HG03280 (cell line): ENCODE results near the gene MRPL20.
"Not testable (repeated sequence)": the region's sequence is repeated elsewhere in the genome, so short reads cannot be mapped to it uniquely, and the experiment has no call there.

Source experiments
- ATAC-seq: cut with Tn5 transposase; IDR thresholded peaks from one replicate; pipeline ENCODE4 v1.9.1; 2021; ENCODE audit warnings: mild to moderate bottlenecking, moderate library complexity; ENCODE audit not compliant: unreplicated experiment

The MRPL20 gene

DNA sequence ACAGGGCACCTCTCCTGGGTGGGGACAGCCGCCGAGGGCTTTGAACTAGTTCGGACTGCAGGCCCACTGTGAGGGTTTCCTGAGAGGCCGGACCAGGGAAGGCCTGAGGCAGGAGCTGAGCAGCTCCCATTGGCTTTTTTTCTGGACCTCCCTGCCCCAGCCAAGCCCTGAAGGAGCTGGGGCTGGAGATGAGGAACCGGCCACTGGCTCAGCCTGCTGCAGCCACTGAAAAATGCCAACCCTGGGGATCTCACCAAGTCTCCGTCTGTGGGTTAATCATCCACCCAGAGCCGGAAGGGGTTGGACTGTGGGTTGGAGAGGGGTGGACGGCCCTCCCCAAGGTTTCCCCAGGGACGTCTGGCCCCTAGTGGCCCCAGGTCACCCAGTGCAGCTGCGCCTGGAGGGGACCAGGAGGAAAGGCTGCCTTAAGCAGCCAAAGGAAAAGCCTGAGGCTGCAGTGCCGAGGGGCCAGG, 30.8 kb upstream of the MRPL20 start:
- ATAC-seq: no peak

GRCh38 chr1:1437033-1437903, 30.2 kb upstream of the MRPL20 start:
- ATAC-seq: no peak

- no peak for ATAC-seq
These were observed 29.5 kb upstream of the MRPL20 start for GRCh38 chr1:1436630-1437032.

GRCh38 chr1:1435911-1436629, 29.0 kb upstream of the MRPL20 start:
- no peak for ATAC-seq

GRCh38 chr1:1435106-1435903, 28.2 kb upstream of the MRPL20 start, which contains the start of gene VWA1:
VWA1 (plus strand) TSS chr1:1435690; CDS start chr1:1435749, 59 bp downstream.
- ATAC-seq: no peak

DNA sequence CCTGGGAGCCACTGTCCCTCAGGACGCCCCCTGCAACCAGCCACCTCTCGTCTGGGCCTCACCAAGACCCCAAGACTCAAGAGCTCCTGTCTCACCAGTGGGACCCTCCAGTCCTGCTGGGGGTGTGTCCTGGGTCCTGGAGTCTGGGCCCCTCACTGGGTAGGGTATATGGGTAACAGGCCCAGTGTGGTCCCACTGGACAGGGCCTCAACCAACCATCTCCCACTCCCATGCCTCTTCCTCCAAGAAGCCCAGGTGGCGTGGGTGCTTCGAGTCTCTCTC, 27.7 kb upstream of the MRPL20 start:
- no peak for ATAC-seq

DNA sequence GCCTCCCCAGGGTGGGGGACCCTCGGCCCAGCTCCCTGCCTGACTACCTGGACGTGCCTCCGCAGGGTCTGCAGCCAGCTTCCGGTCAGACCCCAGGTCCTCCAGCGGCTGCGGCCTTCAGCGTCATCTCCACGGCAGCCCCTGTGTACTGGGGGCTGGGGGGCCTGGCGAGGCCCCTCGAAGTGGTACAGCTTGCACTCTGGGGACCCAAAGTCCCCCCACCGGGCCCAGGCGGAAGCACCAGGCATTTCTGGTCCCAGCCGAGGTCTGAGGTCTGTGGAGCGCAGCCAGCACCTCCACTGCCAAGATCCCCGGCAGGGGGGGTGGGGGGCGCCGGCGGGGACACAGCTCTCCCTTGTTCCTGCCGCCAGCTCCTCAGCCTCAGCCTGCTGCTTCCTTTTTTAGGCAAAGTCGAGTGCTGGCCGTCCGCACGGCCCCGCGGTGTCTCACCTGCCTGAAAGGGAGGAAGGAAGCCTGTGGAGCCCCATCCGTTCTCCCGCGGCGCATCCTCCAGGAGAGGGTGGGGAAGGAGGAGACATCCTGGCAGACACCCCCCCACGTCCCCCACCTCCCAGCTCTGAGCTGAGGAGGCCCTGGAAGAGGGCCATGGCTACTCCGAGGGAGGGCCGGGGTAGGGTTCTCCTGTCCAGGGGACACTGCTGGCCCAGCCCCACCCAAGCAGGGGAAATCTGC, 27.2 kb upstream of the MRPL20 start:
- no peak for ATAC-seq

DNA sequence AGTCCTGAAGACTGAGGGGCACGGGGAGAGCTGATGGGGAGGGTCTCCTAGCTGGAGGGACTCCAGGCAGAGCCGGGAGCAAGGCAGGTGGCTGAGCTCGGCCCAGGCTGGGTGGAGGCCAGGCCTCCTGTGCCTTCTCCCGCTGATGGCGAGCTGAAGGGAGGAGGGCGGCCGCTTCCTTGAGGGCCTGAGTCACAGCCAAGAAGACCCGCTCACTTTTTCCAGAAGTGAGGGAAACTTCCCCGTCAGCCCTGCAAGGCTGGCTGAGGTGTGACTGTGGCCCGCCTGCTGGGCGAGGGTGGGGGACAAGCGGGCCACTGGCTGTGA, 26.7 kb upstream of the MRPL20 start:
- no peak for ATAC-seq

GRCh38 chr1:1432951-1433803, 26.1 kb upstream of the MRPL20 start:
- ATAC-seq: no peak

GRCh38 chr1:1432274-1432950, 25.3 kb upstream of the MRPL20 start:
- ATAC-seq: no peak

DNA sequence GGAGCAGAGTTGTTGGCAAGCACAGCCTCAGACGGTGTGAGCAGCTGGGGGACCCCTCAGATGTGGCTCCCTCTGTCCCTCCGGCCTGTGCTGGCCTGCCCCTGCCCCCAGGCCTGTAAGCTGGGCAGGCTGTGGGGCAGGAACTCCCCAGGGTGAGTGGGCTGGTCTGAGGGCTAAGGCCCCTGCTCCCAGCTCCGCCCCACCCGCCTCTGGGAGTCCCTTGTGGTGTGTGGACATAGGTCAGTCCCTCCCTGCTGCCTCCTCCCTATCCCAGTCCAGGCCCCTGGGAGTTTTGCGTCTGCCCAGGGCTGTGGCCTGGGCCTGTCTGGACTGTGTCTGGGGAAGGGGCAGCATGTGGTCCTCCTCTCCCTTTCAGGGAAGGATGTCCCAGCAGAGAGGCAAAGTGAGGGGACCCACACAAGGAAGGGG, 24.8 kb upstream of the MRPL20 start:
- no peak for ATAC-seq

DNA sequence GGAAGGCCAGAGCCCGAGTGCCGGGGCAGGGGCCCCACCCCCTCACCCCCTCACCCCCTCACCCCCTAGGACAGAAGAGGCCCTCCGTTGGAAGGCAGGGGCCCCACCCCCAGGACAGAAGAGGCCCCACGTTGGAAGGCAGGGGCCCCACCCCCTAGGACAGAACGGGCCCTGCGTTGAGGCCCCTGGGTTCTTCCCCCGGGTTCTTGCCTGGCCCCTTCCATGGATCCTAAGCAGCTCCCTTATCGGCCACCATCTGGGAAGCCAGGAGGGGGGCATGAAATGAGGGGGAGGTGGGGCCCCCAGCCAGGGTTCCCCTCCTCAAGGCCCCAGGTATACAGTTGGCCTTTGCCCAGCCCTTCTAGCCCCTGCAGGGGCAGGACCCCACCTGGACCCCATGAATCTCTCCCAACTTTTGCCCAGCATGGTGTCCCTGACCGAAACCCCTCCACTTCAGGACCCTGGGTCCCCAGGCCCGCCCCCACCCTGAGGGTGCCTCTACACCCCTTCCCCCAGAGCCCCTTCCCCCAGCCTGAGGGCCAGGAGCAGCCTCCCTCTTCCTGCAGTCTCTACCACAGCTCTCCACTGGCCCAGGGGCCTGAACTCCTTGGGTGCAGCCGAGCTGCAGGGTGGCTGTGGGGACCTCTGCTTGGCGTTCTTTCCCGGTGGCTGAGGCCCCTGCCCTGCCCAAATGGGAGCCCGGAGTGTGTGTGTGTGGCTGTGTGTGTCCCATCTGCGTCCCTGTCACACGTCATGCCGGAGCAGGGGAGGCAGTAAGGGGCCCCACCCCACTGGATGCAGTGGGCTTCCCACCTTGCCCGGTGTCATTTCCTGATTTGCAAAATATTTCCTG, 24.1 kb upstream of the MRPL20 start:
- ATAC-seq: no peak

DNA sequence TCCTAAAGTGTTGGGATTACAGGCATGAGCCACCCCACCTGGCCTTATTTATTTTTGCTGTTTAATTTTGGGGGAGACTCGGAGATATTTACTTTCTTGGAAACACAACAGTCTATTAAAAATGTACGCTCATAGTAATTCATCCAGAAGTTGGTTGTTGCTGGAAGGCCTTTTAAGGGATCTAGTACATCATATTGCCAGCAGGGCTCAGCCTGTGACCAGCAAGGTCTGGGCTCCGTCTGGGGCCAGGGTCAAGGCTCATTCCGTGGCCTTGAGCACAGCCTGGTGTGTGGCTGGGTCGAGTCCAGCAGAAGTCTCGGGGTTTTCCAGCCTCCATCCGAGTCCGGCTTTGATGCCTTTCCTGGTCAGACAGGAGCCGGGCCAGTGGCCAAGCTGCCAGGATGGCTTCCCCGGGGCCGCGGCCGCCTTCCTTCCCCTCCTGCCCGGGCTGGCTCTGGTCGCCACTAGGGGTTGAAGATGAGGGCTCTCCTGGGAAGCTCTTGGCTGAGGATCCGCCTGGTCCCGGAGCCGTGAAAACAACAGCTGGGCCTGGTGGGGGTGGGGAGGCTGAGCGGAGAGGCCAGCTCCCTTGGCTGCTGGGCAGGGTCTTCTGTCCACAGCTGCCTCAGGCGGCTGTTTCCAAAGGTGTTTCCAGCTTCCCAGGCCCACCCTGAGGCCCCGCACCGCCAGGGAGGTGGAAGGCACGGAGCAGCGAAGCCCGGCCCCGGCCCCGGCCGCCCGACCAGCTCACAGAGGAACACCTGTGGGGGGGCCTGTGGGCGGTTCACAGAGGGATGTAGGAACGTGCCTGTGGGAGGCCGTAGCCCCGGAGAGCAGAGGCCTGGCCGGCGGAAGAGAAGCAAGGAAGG, 23.3 kb upstream of the MRPL20 start:
- no peak for ATAC-seq

- no peak for ATAC-seq
These were observed 22.6 kb upstream of the MRPL20 start for GRCh38 chr1:1429671-1430073.

DNA sequence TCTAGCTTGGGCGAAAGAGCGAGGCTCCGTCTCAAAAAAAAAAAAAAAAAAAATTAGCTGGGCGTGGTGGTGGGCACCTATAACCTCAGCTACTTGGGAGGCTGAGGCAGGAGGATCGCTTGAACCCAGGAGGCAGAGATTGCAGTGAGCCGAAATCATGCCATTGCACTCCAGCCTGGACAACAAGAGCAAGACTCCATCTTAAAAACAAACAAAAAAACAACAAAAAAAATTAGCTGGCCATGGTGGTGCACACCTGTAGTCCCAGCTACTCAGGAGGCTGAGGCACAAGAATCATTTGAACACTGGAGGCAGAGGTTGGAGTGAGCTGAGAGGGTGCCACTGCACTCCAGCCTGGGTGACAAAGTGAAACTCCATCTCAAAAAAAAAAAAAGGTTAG, 21.9 kb upstream of the MRPL20 start:
- ATAC-seq: not testable (repeated sequence)

GRCh38 chr1:1428174-1428573, 21.1 kb upstream of the MRPL20 start:
- no peak for ATAC-seq

DNA sequence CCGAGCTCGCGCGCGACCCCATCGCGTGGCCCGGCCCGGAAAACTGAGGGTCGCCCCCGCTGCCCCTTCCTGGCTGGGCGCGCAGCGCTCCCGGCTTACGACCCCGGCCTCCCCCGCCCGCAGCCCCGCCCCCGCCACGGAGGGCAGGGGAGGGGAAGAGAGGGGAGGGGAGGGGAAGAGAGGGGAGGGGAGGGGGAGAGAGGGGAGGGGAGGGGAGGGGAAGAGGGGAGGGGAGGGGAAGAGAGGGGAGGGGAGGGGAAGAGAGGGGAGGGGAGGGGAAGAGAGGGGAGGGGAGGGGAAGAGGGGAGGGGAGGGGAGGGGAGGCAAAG, 20.7 kb upstream of the MRPL20 start:
- ATAC-seq: no peak
